22Rv1 (cell line): ENCODE measurements around the gene GPR89B.

Source experiments
- H3K27ac ChIP-seq: fragments of 450-650 bp; 2 replicates; pipeline ENCODE4 v1.5.1; 2017
- CTCF ChIP-seq: fragments of 450-650 bp; IDR thresholded peaks from 2 replicates; pipeline ENCODE4 v1.5.1; 2017; ENCODE audit warnings: mild to moderate bottlenecking
- ZFX ChIP-seq: fragments of 450-650 bp; IDR thresholded peaks from 2 replicates; pipeline ENCODE4 v1.6.1; 2017; ENCODE audit warnings: antibody characterized with exemption, borderline replicate concordance

Gene GPR89B

GRCh38 chr1:147895123-147895522 lies 33.1 kb upstream of the GPR89B start:
- no peak overlapping the region for H3K27ac ChIP-seq
- TF ChIP-seq CTCF (no peak), ZFX (no peak)

- no peak overlapping the region for H3K27ac ChIP-seq
- TF ChIP-seq CTCF, result no peak
- no peak for TF ChIP-seq ZFX
Measured at GRCh38 chr1:147897029-147897752, 31.0 kb upstream of the GPR89B start.

GRCh38 chr1:147897789-147898188 lies 30.4 kb upstream of the GPR89B start:
- no peak overlapping the region for H3K27ac ChIP-seq
- TF ChIP-seq ZFX, result no peak
- TF ChIP-seq CTCF, result no peak

- no peak within 1 kb of the TSS for H3K27ac ChIP-seq
Measured at GRCh38 chr1:147902253-147902845, 25.9 kb upstream of the GPR89B start, which contains the start of gene GJA8. Gene GJA8 (plus strand): TSS chr1:147902795. CDS start chr1:147907956, 5,161 bp downstream.

GRCh38 chr1:147904726-147905125 lies 23.5 kb upstream of the GPR89B start:
- TF ChIP-seq ZFX (no peak), CTCF (no peak)
- H3K27ac ChIP-seq, result no peak overlapping the region

More at GRCh38 chr1:147902253-147902845, 25.9 kb upstream of the GPR89B start, which contains the start of gene GJA8:
- TF ChIP-seq ZFX (no peak), CTCF (no peak)

- TF ChIP-seq CTCF (no peak), ZFX (no peak)
- H3K27ac ChIP-seq, result no peak overlapping the region
Measured at GRCh38 chr1:147907786-147908509, 20.3 kb upstream of the GPR89B start.

- TF ChIP-seq ZFX, result no peak
- TF ChIP-seq CTCF, result no peak
- no peak overlapping the region for H3K27ac ChIP-seq
Measured at GRCh38 chr1:147912553-147912952, 15.7 kb upstream of the GPR89B start.
